Gastrocnemius medialis (tissue), 4 donors: ENCODE results near the gene ZNF576. TPM values are rescaled to one million over a fixed set of nuclear protein-coding genes. Genes with fewer than 3 reads are reported as not detected.

Experiments
- ATAC-seq, 2 donors: fragments of 150-250 bp; one replicate each; pipeline ENCODE4 v1.9.1; 2016
- DNase-seq, 2 donors: peaks; one replicate each; pipeline ENCODE4 v3.0.0-alpha.2; 2019
- H3K27ac ChIP-seq, 4 donors: fragments of 200-600 bp; sonication (generic); 1 replicate in 1 of 4; 2 replicates in 3 of 4; pipeline ENCODE4 v1.5.1; 2016 to 2018; ENCODE audit warnings: mild to moderate bottlenecking in 2 of 4, moderate library complexity in 1 of 4
- H3K27me3 ChIP-seq, 3 donors: fragments of 200-600 bp; sonication (generic) in 2 of 3; 1 replicate in 1 of 3; 2 replicates in 2 of 3; pipeline versions ENCODE4 v1.5.1 to v1.6.0; 2016 to 2019; ENCODE audit warnings: mild to moderate bottlenecking in 1 of 3, moderate library complexity in 1 of 3
- H3K36me3 ChIP-seq, 2 donors: fragments of 200-600 bp; sonication (generic) in 1 of 2; one replicate each; pipeline ENCODE4 v1.5.1; 2017 to 2018
- H3K4me1 ChIP-seq, 2 donors: fragments of 200-600 bp; sonication (generic) in 1 of 2; one replicate each; pipeline ENCODE4 v1.5.1; 2016 to 2017; ENCODE audit warnings: mild to moderate bottlenecking in 2 of 2
- H3K4me3 ChIP-seq, 4 donors: fragments of 200-600 bp; sonication (generic) in 3 of 4; 1 replicate in 1 of 4; 2 replicates in 3 of 4; pipeline ENCODE4 v1.5.1; 2016 to 2019; ENCODE audit warnings: mild to moderate bottlenecking in 2 of 4
- H3K9me3 ChIP-seq, 3 donors: fragments of 200-600 bp; sonication (generic) in 2 of 3; 1 replicate in 1 of 3; 2 replicates in 2 of 3; pipeline ENCODE4 v1.5.1; 2016 to 2019
- CTCF ChIP-seq, 5 experiments: fragments of 450-650 bp in 3 of 5; fragments of 200-600 bp in 2 of 5; sonication (generic) in 2 of 5; IDR thresholded peaks in 4 of 5; conservative IDR thresholded peaks in 1 of 5; 1 replicate in 4 of 5; 2 replicates in 1 of 5; pipeline ENCODE4 v1.5.1; 2016 to 2019; ENCODE audit warnings: antibody characterized with exemption in 5 of 5, mild to moderate bottlenecking in 3 of 5, moderate library complexity in 3 of 5
- POLR2A ChIP-seq, 2 donors: fragments of 450-650 bp; IDR thresholded peaks; one replicate each; pipeline ENCODE4 v1.6.1; 2017; ENCODE audit warnings: antibody characterized with exemption in 2 of 2, mild to moderate bottlenecking in 2 of 2, moderate library complexity in 2 of 2
- in situ Hi-C, 4 donors: fragments of 200-750 bp; cut with MboI; loops; one replicate each; pipeline versions ENCODE4 v1.15.0 to v1.8.0; 2017; ENCODE audit warnings: low sequenced_read_pairs in 4 of 4
- intact Hi-C: fragments of 100-400 bp; cut with DNase I; formaldehyde crosslinking; loops from one replicate; pipeline ENCODE4 v1.15.1; 2023; ENCODE audit warnings: low total_unique reads
- total RNA-seq, 4 donors: library from RNA; depleted of rRNA; stranded (reverse); fragments of >200 nt; gene quantifications; one replicate each; pipeline versions ENCODE4 v1.1.0 to v1.2.3, GENCODE V29; 2016

The ZNF576 gene
- total RNA-seq, 4 donors from 2014 or later: 6.9 to 19.8 (median 11.6) TPM

- DNase-seq (no peak), ATAC-seq (peak in 1 of 2 donors; percentile 21)
- TF ChIP-seq POLR2A (IDR thresholded peaks at IDR 0.05) (no peak), CTCF (IDR thresholded peaks at IDR 0.05 in 4 of 5, conservative IDR thresholded peaks at IDR 0.05 in 1 of 5) (no peak)
- H3K36me3 ChIP-seq: no peaks in the 10 kb centered on the region
- peak overlapping the region; percentile 36 to 75 (median 49) for H3K4me3 ChIP-seq
- intact Hi-C loops: loop anchor here (2.0 kb wide), 1 partner anchor 18 kb away; no protein-coding TSS in a partner anchor
- peaks cover 0 to 9% of the 10 kb centered on the region in 2 donors for H3K4me1 ChIP-seq
- H3K27ac ChIP-seq: no peak overlapping the region
- H3K27me3 ChIP-seq: peaks cover 0 to 12% (median 4%) of the 10 kb centered on the region in 3 donors
- in situ Hi-C loops: no loop called here
- no peaks in the 10 kb centered on the region for H3K9me3 ChIP-seq
These were observed 42.7 kb downstream of the ZNF576 start for GRCh38 chr19:43638995-43639518.

- in situ Hi-C loops: no loop called here
- peaks cover 0 to 9% of the 10 kb centered on the region in 2 donors for H3K4me1 ChIP-seq
- peaks cover 0 to 12% (median 4%) of the 10 kb centered on the region in 3 donors for H3K27me3 ChIP-seq
- H3K27ac ChIP-seq: no peak within 1 kb of the TSS
- H3K4me3 ChIP-seq: peak within 1 kb of the TSS; percentile 65 to 75 (median 68)
- no peaks in the 10 kb centered on the region for H3K9me3 ChIP-seq
- DNase-seq: no peak
- TF ChIP-seq CTCF (IDR thresholded peaks at IDR 0.05 in 4 of 5, conservative IDR thresholded peaks at IDR 0.05 in 1 of 5): no peak
- no peak for TF ChIP-seq POLR2A (IDR thresholded peaks at IDR 0.05)
- intact Hi-C loops: loop anchor here (2.0 kb wide), 1 partner anchor 19 kb away; no protein-coding TSS in a partner anchor
- H3K36me3 ChIP-seq: no peaks in the 10 kb centered on the region
- ATAC-seq: peak; percentile 79 to 87
These were observed 43.4 kb downstream of the ZNF576 start, which contains the start of gene CADM4 for GRCh38 chr19:43639519-43640423. Gene CADM4, minus strand, starts transcription at chr19:43639850. Its CDS starts 60 bp downstream, at chr19:43639790.

- no peak for ATAC-seq
- Histone ChIP-seq H3K9me3 (no peaks in the 10 kb centered on the region), H3K36me3 (no peaks in the 10 kb centered on the region), H3K27me3 (peaks cover 0 to 12% (median 4%) of the 10 kb centered on the region in 3 donors), H3K4me1 (peaks cover 0 to 9% of the 10 kb centered on the region in 2 donors), H3K4me3 (peak overlapping the region; percentile 65 to 75 (median 68)), H3K27ac (no peak overlapping the region)
- intact Hi-C loops: no loop called here
- in situ Hi-C loops: no loop called here
- no peak for DNase-seq
- TF ChIP-seq POLR2A (IDR thresholded peaks at IDR 0.05) (no peak), CTCF (IDR thresholded peaks at IDR 0.05 in 4 of 5, conservative IDR thresholded peaks at IDR 0.05 in 1 of 5) (no peak)
These were observed 44.0 kb downstream of the ZNF576 start for GRCh38 chr19:43640424-43640757.

GRCh38 chr19:43641333-43641732 is 44.9 kb downstream of the ZNF576 start:
- H3K27me3 ChIP-seq: peaks cover 0 to 12% (median 4%) of the 10 kb centered on the region in 3 donors
- intact Hi-C loops: no loop called here
- DNase-seq: no peak
- peaks cover 0 to 9% of the 10 kb centered on the region in 2 donors for H3K4me1 ChIP-seq
- ATAC-seq: no peak
- H3K4me3 ChIP-seq: no peak overlapping the region
- no peak overlapping the region for H3K27ac ChIP-seq
- H3K36me3 ChIP-seq: no peaks in the 10 kb centered on the region
- in situ Hi-C loops: no loop called here
- H3K9me3 ChIP-seq: no peaks in the 10 kb centered on the region
- TF ChIP-seq CTCF (IDR thresholded peaks at IDR 0.05 in 4 of 5, conservative IDR thresholded peaks at IDR 0.05 in 1 of 5): no peak
- no peak for TF ChIP-seq POLR2A (IDR thresholded peaks at IDR 0.05)
